Hepatocyte (in vitro differentiated cells): ENCODE results near the gene SLC1A6. TPM values are rescaled to one million over a fixed set of nuclear protein-coding genes. Genes with fewer than 3 reads are reported as not detected.

Source experiments
- DNase-seq: peaks from one replicate; pipeline ENCODE4 v3.0.0-alpha.2; 2016; ENCODE audit warnings: low spot score
- H2AFZ ChIP-seq: fragments of 200-600 bp; sonication (generic); 2 replicates; pipeline ENCODE4 v1.6.0; 2016; ENCODE audit warnings: antibody characterized with exemption, mild to moderate bottlenecking
- H3K27ac ChIP-seq: fragments of 200-600 bp; sonication (generic); 2 replicates; pipeline ENCODE4 v1.5.1; 2016; ENCODE audit warnings: mild to moderate bottlenecking
- H3K27me3 ChIP-seq: fragments of 200-600 bp; sonication (generic); 2 replicates; pipeline ENCODE4 v1.6.1; 2016
- H3K36me3 ChIP-seq: fragments of 200-600 bp; sonication (generic); replicated peaks from 2 replicates; pipeline ENCODE4 v1.5.1; 2016; ENCODE audit warnings: low read depth; ENCODE audit not compliant: insufficient read depth
- H3K4me1 ChIP-seq: fragments of 200-600 bp; sonication (generic); 2 replicates; pipeline ENCODE4 v1.5.1; 2016; ENCODE audit warnings: mild to moderate bottlenecking, moderate library complexity; ENCODE audit not compliant: insufficient read depth
- H3K4me2 ChIP-seq: fragments of 200-600 bp; sonication (generic); 2 replicates; pipeline ENCODE4 v1.6.0; 2016
- H3K4me3 ChIP-seq: fragments of 200-600 bp; sonication (generic); 2 replicates; pipeline ENCODE4 v1.5.1; 2016; ENCODE audit warnings: mild to moderate bottlenecking
- H3K79me2 ChIP-seq: fragments of 200-600 bp; sonication (generic); 2 replicates; pipeline ENCODE4 v1.6.0; 2017; ENCODE audit warnings: mild to moderate bottlenecking
- H3K9me2 ChIP-seq: fragments of 200-600 bp; sonication (generic); replicated peaks from 2 replicates; pipeline ENCODE4 v1.6.0; 2017; ENCODE audit warnings: mild to moderate bottlenecking; ENCODE audit not compliant: insufficient read depth
- H3K9me3 ChIP-seq: fragments of 200-600 bp; sonication (generic); 2 replicates; pipeline ENCODE4 v1.5.1; 2016; ENCODE audit warnings: low read depth, mild to moderate bottlenecking
- H4K20me1 ChIP-seq: fragments of 200-600 bp; sonication (generic); 2 replicates; pipeline ENCODE4 v1.6.0; 2016; ENCODE audit warnings: mild to moderate bottlenecking; ENCODE audit not compliant: insufficient read depth, poor library complexity, severe bottlenecking
- EZH2 ChIP-seq: fragments of 200-600 bp; sonication (generic); IDR thresholded peaks from 2 replicates; pipeline ENCODE4 v1.6.1; 2016; ENCODE audit warnings: antibody characterized with exemption, mild to moderate bottlenecking, borderline replicate concordance
- EZH2phosphoT487 ChIP-seq: fragments of 200-600 bp; sonication (generic); IDR thresholded peaks from one replicate; pipeline ENCODE4 v1.6.1; 2018; ENCODE audit warnings: antibody characterized with exemption, mild to moderate bottlenecking, low read depth, moderate library complexity; ENCODE audit not compliant: unreplicated experiment, severe bottlenecking
- WGBS: methylation state at CpG from one replicate; pipeline ENCODE4 v1.1.6; 2016; ENCODE audit warnings: low lambda C conversion rate; ENCODE audit errors: missing lambda C conversion rate; 5-methylcytosine and 5-hydroxymethylcytosine counted together
- polyA plus RNA-seq: library from polyadenylated mRNA; unstranded; fragments of >200 nt; fragmentation: Nextera tagmentation; extraction: Ambion mirVana; gene quantifications from 2 replicates; pipeline ENCODE4 v1.2.1, GENCODE V29; 2016
- total RNA-seq: library from RNA; depleted of rRNA; stranded (reverse); fragments of >200 nt; gene quantifications from 2 replicates; pipeline ENCODE4 v1.2.3, GENCODE V29; 2014
- TF ChIP-seq, protein P1 (sequence below): fragments of 200-600 bp; sonication (generic); IDR thresholded peaks from 2 replicates; pipeline ENCODE4 v1.5.1; 2016; ENCODE audit warnings: antibody characterized with exemption, mild to moderate bottlenecking; ENCODE audit not compliant: poor library complexity

Gene SLC1A6
- total and polyA plus RNA-seq, 2 experiments from 2014 or later: 1.2 to 4.6 TPM

DNA sequence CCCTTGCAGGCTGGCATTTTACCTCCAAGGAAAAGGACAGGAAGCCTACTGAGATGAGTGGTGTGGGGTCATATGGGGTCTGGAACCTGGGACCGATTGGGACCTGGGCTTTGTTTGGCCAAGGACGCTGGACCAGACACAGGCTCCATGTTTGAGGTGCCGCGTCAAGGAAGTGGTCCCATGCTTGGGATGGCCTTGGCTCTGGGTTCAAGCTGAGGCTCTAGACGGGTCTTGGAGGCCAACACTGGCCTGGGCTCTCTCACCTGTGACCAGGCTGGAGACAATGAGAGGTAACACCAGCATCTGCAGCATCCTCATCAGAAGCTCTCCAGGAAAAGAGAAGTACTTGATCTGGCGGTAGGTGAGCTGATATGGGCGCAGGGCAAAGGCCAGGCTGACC, 8.2 kb downstream of the SLC1A6 start:
- Histone ChIP-seq H3K27me3 (no peaks in the 10 kb centered on the region), H4K20me1 (no peaks in the 10 kb centered on the region)

DNA sequence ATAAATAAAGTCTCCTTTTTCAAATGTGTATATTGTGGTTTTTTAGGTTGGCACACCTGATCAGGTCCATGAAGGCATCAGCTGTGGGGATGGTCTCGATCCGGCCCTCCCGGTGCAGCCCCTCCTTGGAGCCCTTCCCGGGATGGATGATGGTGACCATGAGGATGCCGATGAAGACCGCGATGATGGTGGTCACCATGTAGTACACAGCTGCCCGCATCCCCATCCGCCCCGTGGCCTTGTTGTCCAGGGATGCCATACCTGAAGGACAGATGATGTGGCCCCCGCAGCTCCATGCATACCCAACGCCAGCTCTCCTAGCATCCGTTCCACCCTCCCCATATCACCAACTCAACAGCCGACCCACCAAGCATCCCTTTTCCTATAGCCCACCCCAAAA, 11.4 kb downstream of the SLC1A6 start:
- no peaks in the 10 kb centered on the region for H3K36me3 ChIP-seq
- H3K27ac ChIP-seq: no peak overlapping the region
- H4K20me1 ChIP-seq: no peaks in the 10 kb centered on the region
- no peaks in the 10 kb centered on the region for H3K4me1 ChIP-seq
- no peak for DNase-seq
- H3K4me2 ChIP-seq: no peak overlapping the region
- no peaks in the 10 kb centered on the region for H3K27me3 ChIP-seq
- no peaks in the 10 kb centered on the region for H3K9me2 ChIP-seq
- H3K4me3 ChIP-seq: no peak overlapping the region
- H3K79me2 ChIP-seq: no peaks in the 10 kb centered on the region
- 95% methylated on average over 14 of the region's 14 CpGs for WGBS
- H3K9me3 ChIP-seq: no peaks in the 10 kb centered on the region
- no peak overlapping the region for H2AFZ ChIP-seq
- TF ChIP-seq EZH2: no peak
- TF ChIP-seq, protein P1, sequence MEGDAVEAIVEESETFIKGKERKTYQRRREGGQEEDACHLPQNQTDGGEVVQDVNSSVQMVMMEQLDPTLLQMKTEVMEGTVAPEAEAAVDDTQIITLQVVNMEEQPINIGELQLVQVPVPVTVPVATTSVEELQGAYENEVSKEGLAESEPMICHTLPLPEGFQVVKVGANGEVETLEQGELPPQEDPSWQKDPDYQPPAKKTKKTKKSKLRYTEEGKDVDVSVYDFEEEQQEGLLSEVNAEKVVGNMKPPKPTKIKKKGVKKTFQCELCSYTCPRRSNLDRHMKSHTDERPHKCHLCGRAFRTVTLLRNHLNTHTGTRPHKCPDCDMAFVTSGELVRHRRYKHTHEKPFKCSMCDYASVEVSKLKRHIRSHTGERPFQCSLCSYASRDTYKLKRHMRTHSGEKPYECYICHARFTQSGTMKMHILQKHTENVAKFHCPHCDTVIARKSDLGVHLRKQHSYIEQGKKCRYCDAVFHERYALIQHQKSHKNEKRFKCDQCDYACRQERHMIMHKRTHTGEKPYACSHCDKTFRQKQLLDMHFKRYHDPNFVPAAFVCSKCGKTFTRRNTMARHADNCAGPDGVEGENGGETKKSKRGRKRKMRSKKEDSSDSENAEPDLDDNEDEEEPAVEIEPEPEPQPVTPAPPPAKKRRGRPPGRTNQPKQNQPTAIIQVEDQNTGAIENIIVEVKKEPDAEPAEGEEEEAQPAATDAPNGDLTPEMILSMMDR: no peak
- no peak for TF ChIP-seq EZH2phosphoT487

More for the DNA sequence above, 8.2 kb downstream of the SLC1A6 start:
- Histone ChIP-seq H2AFZ (no peak overlapping the region), H3K4me2 (no peak overlapping the region), H3K9me2 (no peaks in the 10 kb centered on the region), H3K27ac (no peak overlapping the region), H3K79me2 (no peaks in the 10 kb centered on the region), H3K4me1 (no peaks in the 10 kb centered on the region), H3K9me3 (no peaks in the 10 kb centered on the region), H3K36me3 (no peaks in the 10 kb centered on the region), H3K4me3 (no peak overlapping the region)
- 94% methylated on average over 7 of the region's 7 CpGs for WGBS
- no peak for DNase-seq
- TF ChIP-seq, protein P1: no peak
- TF ChIP-seq EZH2phosphoT487: no peak
- TF ChIP-seq EZH2: no peak

DNA sequence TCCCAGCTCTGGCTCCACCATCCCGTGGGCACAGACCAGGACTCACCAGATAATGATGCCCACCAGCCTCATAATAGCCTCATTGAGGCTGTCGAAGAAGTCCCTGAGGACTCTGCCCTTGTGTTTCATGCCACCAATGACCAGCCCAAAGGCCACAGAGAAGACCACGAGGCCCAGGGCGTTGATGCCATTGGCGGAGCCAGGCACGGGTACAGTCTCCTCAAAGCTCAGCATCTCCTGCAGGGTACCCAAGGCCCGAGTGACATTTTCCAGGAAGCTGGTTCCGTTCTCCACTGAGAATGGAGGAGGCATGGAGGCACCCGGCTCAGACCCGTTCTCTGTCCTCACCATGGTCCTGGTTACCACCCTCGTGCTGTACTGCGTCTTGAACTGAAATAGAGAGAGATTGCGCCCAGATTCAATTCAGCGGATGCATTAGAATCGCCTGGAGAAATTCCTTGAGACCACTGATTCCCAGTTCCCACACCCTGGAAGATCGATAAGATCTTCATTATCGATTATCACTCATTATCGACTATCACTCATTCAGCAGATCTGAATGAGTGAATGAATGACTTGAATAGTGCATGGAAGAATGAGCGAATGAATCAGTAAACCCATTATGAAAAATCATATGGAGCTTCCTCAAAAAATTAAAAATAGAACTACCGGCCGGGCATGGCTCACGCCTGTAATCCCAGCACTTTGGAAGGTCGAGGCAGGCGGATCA, 17.5 kb downstream of the SLC1A6 start:
- H3K27me3 ChIP-seq: no peaks in the 10 kb centered on the region
- H3K4me3 ChIP-seq: no peak overlapping the region
- no peaks in the 10 kb centered on the region for H3K79me2 ChIP-seq
- H3K27ac ChIP-seq: no peak overlapping the region
- DNase-seq: no peak
- H3K9me2 ChIP-seq: no peaks in the 10 kb centered on the region
- H3K36me3 ChIP-seq: no peaks in the 10 kb centered on the region
- H3K9me3 ChIP-seq: no peaks in the 10 kb centered on the region
- 92% methylated on average over 24 of the region's 24 CpGs for WGBS
- no peak overlapping the region for H3K4me2 ChIP-seq
- TF ChIP-seq EZH2 (no peak), EZH2phosphoT487 (no peak)
- TF ChIP-seq, protein P1: no peak
- no peaks in the 10 kb centered on the region for H4K20me1 ChIP-seq
- H3K4me1 ChIP-seq: no peaks in the 10 kb centered on the region
- H2AFZ ChIP-seq: no peak overlapping the region
